ENCODE results near the gene XKR8. TPM values are rescaled to one million over a fixed set of nuclear protein-coding genes. Genes with fewer than 3 reads are reported as not detected.

Gene XKR8
- total and polyA plus RNA-seq, 2 of the 4 experiments (the other 2 are of a cell fraction), result 1.1 to 10.7 TPM

DNA sequence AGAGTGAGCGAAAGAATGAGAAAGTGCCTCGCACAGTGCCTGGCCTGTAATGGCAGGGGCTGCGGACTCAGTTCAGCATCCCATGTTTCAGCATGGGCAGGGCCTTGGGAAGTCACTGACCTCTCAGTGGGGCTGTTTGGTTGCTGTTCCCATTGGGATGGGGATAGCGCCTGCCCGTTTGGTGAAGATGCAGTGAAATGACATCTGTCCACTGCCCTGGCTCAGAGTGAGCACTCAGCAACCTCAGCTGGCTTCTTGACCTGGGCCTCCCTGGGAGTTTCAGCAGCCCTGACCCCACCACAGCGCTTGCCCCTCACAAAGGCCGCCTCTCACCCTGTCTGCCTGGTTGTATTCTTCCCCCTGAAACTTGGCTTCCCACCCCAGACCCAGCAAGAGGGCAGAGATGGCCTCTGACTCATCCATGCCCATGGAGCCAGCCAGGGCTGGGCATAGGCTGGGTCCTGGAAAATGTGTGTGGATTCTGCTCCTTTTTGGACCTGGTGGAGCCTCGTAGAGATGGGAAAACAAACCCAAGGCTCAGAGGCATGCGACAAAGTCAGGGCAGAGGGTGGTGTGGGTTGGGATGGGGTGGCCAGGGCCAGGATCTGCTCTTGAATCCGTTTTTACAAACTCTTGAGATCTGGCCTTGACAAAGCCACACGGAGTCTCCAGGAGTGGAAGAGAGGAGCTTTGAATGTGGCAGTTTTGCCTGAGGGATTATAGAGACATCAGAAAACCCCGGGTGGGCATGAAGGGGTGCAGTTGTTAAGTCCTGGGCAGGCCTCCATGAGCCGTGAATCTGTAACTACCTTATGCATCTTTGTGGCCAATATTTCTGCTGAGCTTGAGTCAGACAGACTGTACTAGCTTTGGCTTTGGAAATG is 1.2 kb downstream of the XKR8 start:
- intact Hi-C loops (cut with micrococcal nuclease), result no loop called here
- peak; percentile 7; the same call in 1 of the 2 replicates for ATAC-seq (ENCODE audit: low read depth)
- TF ChIP-seq SMC3 (IDR thresholded peaks at IDR 0.05; ENCODE audit: low read depth, low read length), result no peak
- no peak for TF ChIP-seq RFX5 (IDR thresholded peaks at IDR 0.05; ENCODE audit: low read depth, low read length)
- TF ChIP-seq MAFK (IDR thresholded peaks at IDR 0.05; ENCODE audit: low read depth, low read length), result no peak
- TF ChIP-seq, protein P1, sequence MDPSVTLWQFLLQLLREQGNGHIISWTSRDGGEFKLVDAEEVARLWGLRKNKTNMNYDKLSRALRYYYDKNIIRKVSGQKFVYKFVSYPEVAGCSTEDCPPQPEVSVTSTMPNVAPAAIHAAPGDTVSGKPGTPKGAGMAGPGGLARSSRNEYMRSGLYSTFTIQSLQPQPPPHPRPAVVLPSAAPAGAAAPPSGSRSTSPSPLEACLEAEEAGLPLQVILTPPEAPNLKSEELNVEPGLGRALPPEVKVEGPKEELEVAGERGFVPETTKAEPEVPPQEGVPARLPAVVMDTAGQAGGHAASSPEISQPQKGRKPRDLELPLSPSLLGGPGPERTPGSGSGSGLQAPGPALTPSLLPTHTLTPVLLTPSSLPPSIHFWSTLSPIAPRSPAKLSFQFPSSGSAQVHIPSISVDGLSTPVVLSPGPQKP (IDR thresholded peaks at IDR 0.05; ENCODE audit: borderline replicate concordance, low read depth, low read length), result no peak
- TF ChIP-seq, protein P2, sequence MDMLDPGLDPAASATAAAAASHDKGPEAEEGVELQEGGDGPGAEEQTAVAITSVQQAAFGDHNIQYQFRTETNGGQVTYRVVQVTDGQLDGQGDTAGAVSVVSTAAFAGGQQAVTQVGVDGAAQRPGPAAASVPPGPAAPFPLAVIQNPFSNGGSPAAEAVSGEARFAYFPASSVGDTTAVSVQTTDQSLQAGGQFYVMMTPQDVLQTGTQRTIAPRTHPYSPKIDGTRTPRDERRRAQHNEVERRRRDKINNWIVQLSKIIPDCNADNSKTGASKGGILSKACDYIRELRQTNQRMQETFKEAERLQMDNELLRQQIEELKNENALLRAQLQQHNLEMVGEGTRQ (IDR thresholded peaks at IDR 0.05; ENCODE audit: low read depth, low read length), result no peak
- TF ChIP-seq CHD1 (IDR thresholded peaks at IDR 0.05; ENCODE audit: low read depth, low read length), result no peak
- no peak for TF ChIP-seq RCOR1 (IDR thresholded peaks at IDR 0.05; ENCODE audit: insufficient replicate concordance, low read length)
- no peak for TF ChIP-seq CEBPB (IDR thresholded peaks at IDR 0.05; ENCODE audit: low read depth, low read length)
- TF ChIP-seq MXI1 (IDR thresholded peaks at IDR 0.05; ENCODE audit: borderline replicate concordance, low read depth, low read length), result no peak
- no peak for TF ChIP-seq MAZ (IDR thresholded peaks at IDR 0.05; ENCODE audit: borderline replicate concordance, low read depth, low read length)
- TF ChIP-seq BHLHE40 (IDR thresholded peaks at IDR 0.05; ENCODE audit: low read depth, low read length), result no peak
- TF ChIP-seq FOS (IDR thresholded peaks at IDR 0.05; ENCODE audit: low read depth, low read length), result no peak
- no peak for TF ChIP-seq POLR2A (IDR thresholded peaks at IDR 0.05; ENCODE audit: low read depth, low read length)
- TF ChIP-seq, protein P3, sequence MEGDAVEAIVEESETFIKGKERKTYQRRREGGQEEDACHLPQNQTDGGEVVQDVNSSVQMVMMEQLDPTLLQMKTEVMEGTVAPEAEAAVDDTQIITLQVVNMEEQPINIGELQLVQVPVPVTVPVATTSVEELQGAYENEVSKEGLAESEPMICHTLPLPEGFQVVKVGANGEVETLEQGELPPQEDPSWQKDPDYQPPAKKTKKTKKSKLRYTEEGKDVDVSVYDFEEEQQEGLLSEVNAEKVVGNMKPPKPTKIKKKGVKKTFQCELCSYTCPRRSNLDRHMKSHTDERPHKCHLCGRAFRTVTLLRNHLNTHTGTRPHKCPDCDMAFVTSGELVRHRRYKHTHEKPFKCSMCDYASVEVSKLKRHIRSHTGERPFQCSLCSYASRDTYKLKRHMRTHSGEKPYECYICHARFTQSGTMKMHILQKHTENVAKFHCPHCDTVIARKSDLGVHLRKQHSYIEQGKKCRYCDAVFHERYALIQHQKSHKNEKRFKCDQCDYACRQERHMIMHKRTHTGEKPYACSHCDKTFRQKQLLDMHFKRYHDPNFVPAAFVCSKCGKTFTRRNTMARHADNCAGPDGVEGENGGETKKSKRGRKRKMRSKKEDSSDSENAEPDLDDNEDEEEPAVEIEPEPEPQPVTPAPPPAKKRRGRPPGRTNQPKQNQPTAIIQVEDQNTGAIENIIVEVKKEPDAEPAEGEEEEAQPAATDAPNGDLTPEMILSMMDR (conservative IDR thresholded peaks at IDR 0.05; ENCODE audit: low read depth, low read length), result no peak

More for the DNA sequence above, 1.2 kb downstream of the XKR8 start:
- peak overlapping the region; percentile 74 for H2AFZ ChIP-seq (replicated peaks; ENCODE audit: low read length, poor library complexity)
- in situ Hi-C loops (cut with MboI; ENCODE audit: low sequenced_read_pairs), result no loop called here
- DNase-seq, result no peak
- H4K8ac ChIP-seq (ENCODE audit: low read depth in 2 of 2, low read length in 2 of 2), result peak overlapping the region; percentile 71 to 99; a peak in 3 of 4 replicates
- H3K27me3 ChIP-seq (ENCODE audit: control insufficient read depth, insufficient read depth, low read length), result no peaks in the 10 kb centered on the region; the same call in 1 of the 2 replicates
- peaks cover 14% of the 10 kb centered on the region for H3K4me1 ChIP-seq (ENCODE audit: control insufficient read depth, insufficient read depth, low read length)
- peak overlapping the region; percentile 63 for H3K14ac ChIP-seq (replicated peaks; ENCODE audit: low read depth, low read length)
- H3K4me3 ChIP-seq (ENCODE audit: insufficient read depth, low read depth, low read length), result peak overlapping the region; percentile 58
- H2AK5ac ChIP-seq (ENCODE audit: low read depth, low read length), result peak overlapping the region; percentile 80
- no peak overlapping the region for H2BK120ac ChIP-seq (ENCODE audit: low read depth, low read length)
- dilution Hi-C loops (cut with HindIII; ENCODE audit: low sequenced_read_pairs, unreplicated experiment), result no loop called here
- H3K9me1 ChIP-seq (ENCODE audit: insufficient read depth, low read length), result peaks cover 23% of the 10 kb centered on the region
- H3K79me1 ChIP-seq (ENCODE audit: low read depth in 1 of 2, low read length in 2 of 2), result peaks cover 13 to 33% of the 10 kb centered on the region in 2 experiments
- peak overlapping the region; percentile 68 for H3K4ac ChIP-seq (ENCODE audit: low read depth, low read length)
- peaks cover 13% of the 10 kb centered on the region; the same call in 1 of the 2 replicates for H3K36me3 ChIP-seq (ENCODE audit: control insufficient read depth, insufficient read depth, low read length)
- no peak overlapping the region for H2BK5ac ChIP-seq (ENCODE audit: low read depth, low read length, poor library complexity, severe bottlenecking)
- H3K56ac ChIP-seq (ENCODE audit: extremely low read depth, insufficient read depth, low read length), result no peak overlapping the region
- no TSS peak for BruUV-seq (replicated peaks)
- POLR2A ChIA-PET (ENCODE audit: unreplicated experiment), result no interaction called here
- H3K9ac ChIP-seq (ENCODE audit: low read depth, low read length), result peak overlapping the region; percentile 23; the same call in 1 of the 2 replicates
- peak overlapping the region; percentile 86 for H3K4me2 ChIP-seq (ENCODE audit: low read depth, low read length)
- no peak overlapping the region for H3K18ac ChIP-seq (ENCODE audit: low read depth, low read length)
- H4K91ac ChIP-seq (ENCODE audit: insufficient read depth, low read depth, low read length), result peak overlapping the region; percentile 83; the same call in 1 of the 2 replicates
- no peak overlapping the region for H2BK15ac ChIP-seq (ENCODE audit: low read depth, low read length)
- H4K5ac ChIP-seq (ENCODE audit: low read depth, low read length), result no peak overlapping the region
- H3K9me3 ChIP-seq (ENCODE audit: control insufficient read depth, insufficient read depth, low read length), result no peaks in the 10 kb centered on the region
- CTCF ChIA-PET, result no interaction called here
- 61% methylated on average over 8 of the region's 13 CpGs; no CpG with 5 or more reads in 1 of the 2 experiments for WGBS, 2 experiments (ENCODE audit: extremely low coverage in 2 of 2, insufficient read length in 1 of 2)
- H4K20me1 ChIP-seq (ENCODE audit: insufficient read depth, low read length), result no peaks in the 10 kb centered on the region; the same call in 1 of the 2 replicates
- no peak overlapping the region for H2BK20ac ChIP-seq (ENCODE audit: low read depth, low read length)
- peak overlapping the region; percentile 97 for H2AK9ac ChIP-seq (replicated peaks; ENCODE audit: low read depth, low read length, poor library complexity)
- H3K23ac ChIP-seq (ENCODE audit: low read depth, low read length), result no peak overlapping the region; the same call in none of the 2 replicates
- H3K27ac ChIP-seq (ENCODE audit: insufficient read depth, low read length), result peak overlapping the region; percentile 2

Data from IMR-90 (cell line).